HG03571 (cell line): ENCODE data around the gene ANKRD13B.
"Not testable (repeated sequence)": the region's sequence is repeated elsewhere in the genome, so short reads cannot be mapped to it uniquely, and the experiment has no call there.

Experiments used
- ATAC-seq: cut with Tn5 transposase; IDR thresholded peaks from one replicate; pipeline ENCODE4 v1.9.1; 2021; ENCODE audit not compliant: unreplicated experiment

The ANKRD13B gene

GRCh38 chr17:29640981-29641642, 48.2 kb downstream of the ANKRD13B start:
- ATAC-seq: no peak

- no peak for ATAC-seq
Observed at GRCh38 chr17:29642171-29642611, 49.3 kb downstream of the ANKRD13B start.

GRCh38 chr17:29643817-29644160, 50.9 kb downstream of the ANKRD13B start:
- ATAC-seq: no peak

- no peak for ATAC-seq
Observed at GRCh38 chr17:29645515-29646051, 52.7 kb downstream of the ANKRD13B start.

GRCh38 chr17:29648005-29648404, 55.1 kb downstream of the ANKRD13B start:
- ATAC-seq: no peak

GRCh38 chr17:29649359-29649758, 56.4 kb downstream of the ANKRD13B start:
- ATAC-seq: no peak

GRCh38 chr17:29650396-29650795, 57.5 kb downstream of the ANKRD13B start:
- ATAC-seq: no peak

GRCh38 chr17:29651913-29652312, 59.0 kb downstream of the ANKRD13B start:
- ATAC-seq: not testable (repeated sequence)

GRCh38 chr17:29652976-29653375, 60.0 kb downstream of the ANKRD13B start:
- no peak for ATAC-seq

GRCh38 chr17:29653995-29654714, 61.2 kb downstream of the ANKRD13B start:
- ATAC-seq: no peak

- ATAC-seq: no peak
Observed at GRCh38 chr17:29655323-29655722, 62.4 kb downstream of the ANKRD13B start.

GRCh38 chr17:29659155-29659554, 66.2 kb downstream of the ANKRD13B start:
- no peak for ATAC-seq

- ATAC-seq: no peak
Observed at GRCh38 chr17:29661213-29661612, 68.3 kb downstream of the ANKRD13B start.

GRCh38 chr17:29663155-29663554, 70.2 kb downstream of the ANKRD13B start:
- no peak for ATAC-seq
